ENCODE measurements around the gene CTSL.
"Not testable (repeated sequence)": the region's sequence is repeated elsewhere in the genome, so short reads cannot be mapped to it uniquely, and the experiment has no call there.

DNA sequence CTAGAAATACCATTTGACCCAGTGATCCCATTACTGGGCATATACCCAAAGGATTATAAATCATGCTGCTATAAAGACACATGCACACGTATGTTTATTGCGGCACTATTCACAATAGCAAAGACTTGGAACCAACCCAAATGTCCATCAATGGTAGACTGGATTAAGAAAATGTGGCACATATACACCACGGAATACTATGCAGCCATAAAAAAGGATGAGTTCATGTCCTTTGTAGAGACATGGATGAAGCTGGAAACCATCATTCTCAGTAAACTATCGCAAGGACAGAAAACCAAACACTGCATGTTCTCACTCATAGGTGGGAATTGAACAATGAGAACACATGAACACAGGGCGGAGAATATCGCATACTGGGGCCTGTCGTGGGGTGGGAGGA, 18.3 kb downstream of the CTSL start:
- TF ChIP-seq, protein P1, sequence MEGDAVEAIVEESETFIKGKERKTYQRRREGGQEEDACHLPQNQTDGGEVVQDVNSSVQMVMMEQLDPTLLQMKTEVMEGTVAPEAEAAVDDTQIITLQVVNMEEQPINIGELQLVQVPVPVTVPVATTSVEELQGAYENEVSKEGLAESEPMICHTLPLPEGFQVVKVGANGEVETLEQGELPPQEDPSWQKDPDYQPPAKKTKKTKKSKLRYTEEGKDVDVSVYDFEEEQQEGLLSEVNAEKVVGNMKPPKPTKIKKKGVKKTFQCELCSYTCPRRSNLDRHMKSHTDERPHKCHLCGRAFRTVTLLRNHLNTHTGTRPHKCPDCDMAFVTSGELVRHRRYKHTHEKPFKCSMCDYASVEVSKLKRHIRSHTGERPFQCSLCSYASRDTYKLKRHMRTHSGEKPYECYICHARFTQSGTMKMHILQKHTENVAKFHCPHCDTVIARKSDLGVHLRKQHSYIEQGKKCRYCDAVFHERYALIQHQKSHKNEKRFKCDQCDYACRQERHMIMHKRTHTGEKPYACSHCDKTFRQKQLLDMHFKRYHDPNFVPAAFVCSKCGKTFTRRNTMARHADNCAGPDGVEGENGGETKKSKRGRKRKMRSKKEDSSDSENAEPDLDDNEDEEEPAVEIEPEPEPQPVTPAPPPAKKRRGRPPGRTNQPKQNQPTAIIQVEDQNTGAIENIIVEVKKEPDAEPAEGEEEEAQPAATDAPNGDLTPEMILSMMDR (IDR thresholded peaks at IDR 0.05), result not testable (repeated sequence)
- not testable (repeated sequence) for TF ChIP-seq POLR2A (IDR thresholded peaks at IDR 0.05)
